Astrocyte (in vitro differentiated cells and primary cell): ENCODE results near the gene GLB1L2. TPM values are rescaled to one million over a fixed set of nuclear protein-coding genes. Genes with fewer than 3 reads are reported as not detected.

Source experiments
- DNase-seq: peaks from one replicate; pipeline ENCODE4 v3.0.0-alpha.2; 2010; ENCODE audit warnings: low read depth
- FAIRE-seq: peaks from 2 replicates; lab custom pipeline; 2011; peaks lifted over from hg19 to GRCh38; lab: Jason Lieb, UNC
- H2AFZ ChIP-seq: 2 replicates; pipeline ENCODE4 v1.6.0; 2012; ENCODE audit warnings: low read depth, low read length, inconsistent platforms
- H3K27ac ChIP-seq: 2 replicates; pipeline ENCODE4 v1.5.1; 2011; ENCODE audit warnings: low read depth, low read length, inconsistent platforms
- H3K27me3 ChIP-seq: 2 replicates; pipeline ENCODE4 v1.6.0; 2011; ENCODE audit warnings: low read length, inconsistent platforms; ENCODE audit not compliant: insufficient read depth
- H3K36me3 ChIP-seq: 2 replicates; pipeline ENCODE4 v1.5.1; 2011; ENCODE audit warnings: low read length, inconsistent platforms; ENCODE audit not compliant: insufficient read depth
- H3K4me1 ChIP-seq: 2 replicates; pipeline ENCODE4 v1.5.1; 2011; ENCODE audit warnings: low read length, inconsistent platforms; ENCODE audit not compliant: insufficient read depth
- H3K4me2 ChIP-seq: 2 replicates; pipeline ENCODE4 v1.6.0; 2012; ENCODE audit warnings: low read length, inconsistent platforms
- H3K4me3 ChIP-seq: 2 replicates; pipeline ENCODE4 v1.5.1; 2011; ENCODE audit warnings: low read depth, mild to moderate bottlenecking, low read length, inconsistent platforms; ENCODE audit not compliant: insufficient read depth
- H3K79me2 ChIP-seq: 2 replicates; pipeline ENCODE4 v1.6.0; 2012; ENCODE audit warnings: mild to moderate bottlenecking, low read length, inconsistent platforms; ENCODE audit not compliant: insufficient read depth
- H3K9ac ChIP-seq: 2 replicates; pipeline ENCODE4 v1.6.0; 2012; ENCODE audit warnings: mild to moderate bottlenecking, low read length, inconsistent platforms
- H3K9me3 ChIP-seq: 2 replicates; pipeline ENCODE4 v1.5.1; 2012; ENCODE audit warnings: low read depth, mild to moderate bottlenecking, low read length, inconsistent platforms; ENCODE audit not compliant: insufficient read depth
- H4K20me1 ChIP-seq: 2 replicates; pipeline ENCODE4 v1.6.0; 2012; ENCODE audit warnings: low read length, inconsistent platforms; ENCODE audit not compliant: insufficient read depth
- H3K27ac Mint-ChIP-seq: one replicate; pipeline ENCODE4 v1.8.0; 2021; ENCODE audit warnings: mild to moderate bottlenecking, mixed read lengths; ENCODE audit not compliant: unreplicated experiment
- H3K27me3 Mint-ChIP-seq: one replicate; pipeline ENCODE4 v1.8.0; 2021; ENCODE audit warnings: low read depth, mixed read lengths; ENCODE audit not compliant: unreplicated experiment
- H3K36me3 Mint-ChIP-seq: one replicate; pipeline ENCODE4 v1.8.0; 2021; ENCODE audit warnings: low read depth, mixed read lengths; ENCODE audit not compliant: unreplicated experiment
- H3K4me1 Mint-ChIP-seq: one replicate; pipeline ENCODE4 v1.8.0; 2021; ENCODE audit warnings: low read depth, mixed read lengths; ENCODE audit not compliant: unreplicated experiment
- H3K4me3 Mint-ChIP-seq: one replicate; pipeline ENCODE4 v1.8.0; 2021; ENCODE audit warnings: mild to moderate bottlenecking, moderate library complexity, mixed read lengths; ENCODE audit not compliant: unreplicated experiment
- H3K9me3 Mint-ChIP-seq: one replicate; pipeline ENCODE4 v1.8.0; 2021; ENCODE audit warnings: mild to moderate bottlenecking, mixed read lengths; ENCODE audit not compliant: unreplicated experiment
- CTCF ChIP-seq: IDR thresholded peaks from 2 replicates; pipeline ENCODE4 v1.5.1; 2011; ENCODE audit warnings: low read depth, mild to moderate bottlenecking, inconsistent platforms, low read length, moderate library complexity; ENCODE audit not compliant: insufficient read depth
- EZH2 ChIP-seq: IDR thresholded peaks from 2 replicates; pipeline ENCODE4 v1.6.1; 2012; ENCODE audit warnings: mild to moderate bottlenecking, low read length, inconsistent platforms; ENCODE audit not compliant: insufficient read depth
- total RNA-seq: library from RNA; stranded (reverse); gene quantifications from 2 replicates; pipeline ENCODE4 v1.2.1, GENCODE V29; 2021

GLB1L2 gene
- total RNA-seq, 1 donor from 2014 or later: 2.8 TPM

GRCh38 chr11:134412203-134413042, 80.6 kb downstream of the GLB1L2 start, which contains the start of gene B3GAT1:
Gene B3GAT1 (minus strand): TSS chr11:134412242. CDS start chr11:134387659, 24,583 bp downstream.
- Histone ChIP-seq H3K4me2 (peak within 1 kb of the TSS; percentile 59), H3K9me3 (no peaks in the 10 kb centered on the region), H3K36me3 (no peaks in the 10 kb centered on the region), H3K79me2 (no peaks in the 10 kb centered on the region), H3K4me3 (no peak within 1 kb of the TSS), H3K27me3 (peaks cover 26% of the 10 kb centered on the region), H4K20me1 (peaks cover 6% of the 10 kb centered on the region), H3K9ac (no peak within 1 kb of the TSS), H2AFZ (peak within 1 kb of the TSS; percentile 41), H3K27ac (no peak within 1 kb of the TSS), H3K4me1 (no peaks in the 10 kb centered on the region)
- peaks cover 70% of the 10 kb centered on the region for H3K27me3 Mint-ChIP-seq
- DNase-seq (no peak), FAIRE-seq (no peak)
- H3K9me3 Mint-ChIP-seq: no peaks in the 10 kb centered on the region
- peak; percentile 61 for TF ChIP-seq EZH2
- TF ChIP-seq CTCF: no peak
- no peak within 1 kb of the TSS for H3K27ac Mint-ChIP-seq
- H3K4me1 Mint-ChIP-seq: peaks cover 2% of the 10 kb centered on the region
- H3K36me3 Mint-ChIP-seq: peaks cover 3% of the 10 kb centered on the region
- H3K4me3 Mint-ChIP-seq: peak within 1 kb of the TSS; percentile 81

- H3K4me3 ChIP-seq: no peak overlapping the region
- H3K27me3 Mint-ChIP-seq: peaks cover 67% of the 10 kb centered on the region
- no peak overlapping the region for H2AFZ ChIP-seq
- no peak for DNase-seq
- H3K9ac ChIP-seq: no peak overlapping the region
- peak overlapping the region; percentile 81 for H3K4me3 Mint-ChIP-seq
- peaks cover 2% of the 10 kb centered on the region for H3K4me1 Mint-ChIP-seq
- no peaks in the 10 kb centered on the region for H3K79me2 ChIP-seq
- peak overlapping the region; percentile 70 for H3K27ac Mint-ChIP-seq
- no peaks in the 10 kb centered on the region for H3K4me1 ChIP-seq
- no peaks in the 10 kb centered on the region for H3K9me3 ChIP-seq
- TF ChIP-seq EZH2 (no peak), CTCF (no peak)
- no peaks in the 10 kb centered on the region for H3K36me3 ChIP-seq
- no peak overlapping the region for H3K27ac ChIP-seq
- peaks cover 26% of the 10 kb centered on the region for H3K27me3 ChIP-seq
- H3K9me3 Mint-ChIP-seq: no peaks in the 10 kb centered on the region
- peaks cover 6% of the 10 kb centered on the region for H4K20me1 ChIP-seq
- H3K36me3 Mint-ChIP-seq: no peaks in the 10 kb centered on the region
- no peak for FAIRE-seq
- H3K4me2 ChIP-seq: peak overlapping the region; percentile 59
These were observed 81.4 kb downstream of the GLB1L2 start for GRCh38 chr11:134413043-134413825.
